ENCODE results near the gene NXPH2. TPM values are rescaled to one million over a fixed set of nuclear protein-coding genes. Genes with fewer than 3 reads are reported as not detected.
"Not testable (repeated sequence)": the region's sequence is repeated elsewhere in the genome, so short reads cannot be mapped to it uniquely, and the experiment has no call there.

The NXPH2 gene
- total RNA-seq, 1 experiment from 2014 or later: 0.94 TPM

DNA sequence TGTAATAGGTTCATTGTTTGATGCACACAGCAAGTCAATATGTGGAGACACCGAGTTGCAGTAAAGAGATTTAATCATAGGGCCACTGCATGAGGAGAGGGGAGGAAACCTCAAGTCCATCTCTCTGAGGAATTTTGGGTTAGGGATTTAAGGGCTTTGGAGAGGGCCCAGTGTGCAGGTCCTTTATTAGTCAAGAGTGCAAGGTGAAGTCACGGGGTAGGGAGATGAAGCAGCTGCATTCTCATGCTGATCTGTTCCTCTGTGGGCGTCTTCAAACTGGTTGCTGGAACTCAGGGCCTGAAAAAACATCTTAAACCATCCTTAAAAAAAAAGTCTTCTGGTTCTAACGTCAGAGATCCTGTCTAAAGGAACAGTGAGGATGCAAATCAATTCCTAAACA, 131.6 kb downstream of the NXPH2 start (continued):
- TF ChIP-seq RELA (CRISPR knock-in tag; IDR thresholded peaks at IDR 0.05; ENCODE audit: borderline replicate concordance): no peak

DNA sequence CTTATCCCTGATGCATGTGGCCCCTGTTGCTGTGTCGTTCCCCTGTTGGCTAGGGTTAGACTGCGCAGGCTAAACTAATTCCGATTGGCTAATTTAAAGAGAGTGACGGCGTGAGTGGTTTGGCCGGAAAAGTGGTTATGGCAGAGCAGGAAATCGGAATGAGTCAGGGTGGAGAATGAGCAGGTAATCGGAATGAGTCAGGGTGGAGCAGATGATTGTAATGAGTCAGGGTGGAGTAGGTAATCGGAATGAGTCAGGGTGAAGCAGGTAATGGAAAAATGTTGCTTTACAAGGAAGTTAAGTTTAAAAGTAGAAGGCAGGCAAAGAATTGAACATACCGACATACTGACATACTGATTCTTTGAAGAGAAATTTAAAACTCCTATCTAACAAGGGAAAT, 135.4 kb downstream of the NXPH2 start:
- H3K27ac Mint-ChIP-seq; POLR2A ChIA-PET; H3K9me3 Mint-ChIP-seq; CTCF ChIA-PET; H3K27me3 Mint-ChIP-seq (ENCODE audit: low read depth); H3K4me3 Mint-ChIP-seq; DNase-seq (ENCODE audit: low spot score); H3K36me3 Mint-ChIP-seq; ATAC-seq: not testable (repeated sequence)
- H3K4me1 Mint-ChIP-seq: peaks cover 17% of the 10 kb centered on the region

DNA sequence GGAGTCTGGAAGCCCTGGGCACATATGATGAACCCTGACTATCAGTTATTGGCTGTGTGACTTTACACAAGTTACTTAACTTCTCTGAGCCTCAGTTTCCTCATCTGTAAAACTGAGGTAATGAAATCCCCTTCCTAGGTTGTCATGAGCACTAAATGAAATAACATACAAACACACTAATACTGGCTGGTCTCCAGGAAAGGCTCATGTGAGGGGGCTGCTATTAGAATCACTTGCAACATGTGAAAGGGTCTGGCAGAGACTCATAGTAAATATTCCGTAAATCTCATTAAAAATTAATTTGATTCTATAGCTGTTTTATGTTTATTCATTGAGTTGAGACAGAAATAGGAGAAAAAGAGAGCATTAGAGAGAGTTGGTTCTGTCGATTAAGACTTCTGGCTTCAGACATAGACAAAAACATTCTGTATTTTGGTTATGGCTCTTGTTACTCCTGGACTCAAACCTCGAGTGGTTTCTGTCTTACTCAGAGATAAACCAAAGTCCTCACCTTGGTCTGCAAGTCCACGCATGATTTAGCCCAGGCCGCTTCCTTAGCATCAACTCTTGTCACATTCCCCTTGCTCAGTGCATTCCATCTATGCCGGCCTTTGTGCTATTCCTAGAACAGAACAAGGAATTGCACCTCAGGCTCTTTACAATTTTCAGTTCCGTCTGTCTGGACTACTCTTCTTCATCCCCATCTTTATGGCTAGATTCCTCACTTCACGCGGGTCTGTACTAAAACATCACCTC, 139.1 kb downstream of the NXPH2 start:
- Mint-ChIP-seq H3K4me1 (no peaks in the 10 kb centered on the region), H3K27ac (no peak overlapping the region), H3K9me3 (no peaks in the 10 kb centered on the region), H3K36me3 (no peaks in the 10 kb centered on the region), H3K4me3 (no peak overlapping the region), H3K27me3 (ENCODE audit: low read depth) (no peaks in the 10 kb centered on the region)
- TF ChIP-seq ZNF121 (CRISPR knock-in tag; IDR thresholded peaks at IDR 0.05) (no peak), OVOL2 (CRISPR knock-in tag; IDR thresholded peaks at IDR 0.05; ENCODE audit: borderline replicate concordance) (no peak), ZNF416 (CRISPR knock-in tag; IDR thresholded peaks at IDR 0.05) (no peak), PRRX2 (CRISPR knock-in tag; IDR thresholded peaks at IDR 0.05) (no peak), CREB1 (CRISPR knock-in tag; IDR thresholded peaks at IDR 0.05) (no peak), ZNF317 (CRISPR knock-in tag; IDR thresholded peaks at IDR 0.05; ENCODE audit: borderline replicate concordance, low read depth) (no peak), ELF4 (CRISPR knock-in tag; IDR thresholded peaks at IDR 0.05; ENCODE audit: low read depth) (no peak), GTF2I (CRISPR knock-in tag; conservative IDR thresholded peaks at IDR 0.05) (no peak)
- TF ChIP-seq, protein P1, sequence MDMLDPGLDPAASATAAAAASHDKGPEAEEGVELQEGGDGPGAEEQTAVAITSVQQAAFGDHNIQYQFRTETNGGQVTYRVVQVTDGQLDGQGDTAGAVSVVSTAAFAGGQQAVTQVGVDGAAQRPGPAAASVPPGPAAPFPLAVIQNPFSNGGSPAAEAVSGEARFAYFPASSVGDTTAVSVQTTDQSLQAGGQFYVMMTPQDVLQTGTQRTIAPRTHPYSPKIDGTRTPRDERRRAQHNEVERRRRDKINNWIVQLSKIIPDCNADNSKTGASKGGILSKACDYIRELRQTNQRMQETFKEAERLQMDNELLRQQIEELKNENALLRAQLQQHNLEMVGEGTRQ (CRISPR knock-in tag; IDR thresholded peaks at IDR 0.05): no peak
- TF ChIP-seq, protein P2, sequence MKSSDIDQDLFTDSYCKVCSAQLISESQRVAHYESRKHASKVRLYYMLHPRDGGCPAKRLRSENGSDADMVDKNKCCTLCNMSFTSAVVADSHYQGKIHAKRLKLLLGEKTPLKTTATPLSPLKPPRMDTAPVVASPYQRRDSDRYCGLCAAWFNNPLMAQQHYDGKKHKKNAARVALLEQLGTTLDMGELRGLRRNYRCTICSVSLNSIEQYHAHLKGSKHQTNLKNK (CRISPR knock-in tag; IDR thresholded peaks at IDR 0.05): no peak
- TF ChIP-seq, protein P3, sequence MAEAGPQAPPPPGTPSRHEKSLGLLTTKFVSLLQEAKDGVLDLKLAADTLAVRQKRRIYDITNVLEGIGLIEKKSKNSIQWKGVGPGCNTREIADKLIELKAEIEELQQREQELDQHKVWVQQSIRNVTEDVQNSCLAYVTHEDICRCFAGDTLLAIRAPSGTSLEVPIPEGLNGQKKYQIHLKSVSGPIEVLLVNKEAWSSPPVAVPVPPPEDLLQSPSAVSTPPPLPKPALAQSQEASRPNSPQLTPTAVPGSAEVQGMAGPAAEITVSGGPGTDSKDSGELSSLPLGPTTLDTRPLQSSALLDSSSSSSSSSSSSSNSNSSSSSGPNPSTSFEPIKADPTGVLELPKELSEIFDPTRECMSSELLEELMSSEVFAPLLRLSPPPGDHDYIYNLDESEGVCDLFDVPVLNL (CRISPR knock-in tag; IDR thresholded peaks at IDR 0.05; ENCODE audit: borderline replicate concordance, low read depth): no peak
- TF ChIP-seq, protein P4, sequence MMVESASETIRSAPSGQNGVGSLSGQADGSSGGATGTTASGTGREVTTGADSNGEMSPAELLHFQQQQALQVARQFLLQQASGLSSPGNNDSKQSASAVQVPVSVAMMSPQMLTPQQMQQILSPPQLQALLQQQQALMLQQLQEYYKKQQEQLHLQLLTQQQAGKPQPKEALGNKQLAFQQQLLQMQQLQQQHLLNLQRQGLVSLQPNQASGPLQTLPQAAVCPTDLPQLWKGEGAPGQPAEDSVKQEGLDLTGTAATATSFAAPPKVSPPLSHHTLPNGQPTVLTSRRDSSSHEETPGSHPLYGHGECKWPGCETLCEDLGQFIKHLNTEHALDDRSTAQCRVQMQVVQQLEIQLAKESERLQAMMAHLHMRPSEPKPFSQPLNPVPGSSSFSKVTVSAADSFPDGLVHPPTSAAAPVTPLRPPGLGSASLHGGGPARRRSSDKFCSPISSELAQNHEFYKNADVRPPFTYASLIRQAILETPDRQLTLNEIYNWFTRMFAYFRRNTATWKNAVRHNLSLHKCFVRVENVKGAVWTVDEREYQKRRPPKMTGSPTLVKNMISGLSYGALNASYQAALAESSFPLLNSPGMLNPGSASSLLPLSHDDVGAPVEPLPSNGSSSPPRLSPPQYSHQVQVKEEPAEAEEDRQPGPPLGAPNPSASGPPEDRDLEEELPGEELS (CRISPR knock-in tag; IDR thresholded peaks at IDR 0.05): no peak
- ChIA-PET CTCF (no interaction called here), POLR2A (no interaction called here)
- DNase-seq (ENCODE audit: low spot score) (no peak), ATAC-seq (no peak)

DNA sequence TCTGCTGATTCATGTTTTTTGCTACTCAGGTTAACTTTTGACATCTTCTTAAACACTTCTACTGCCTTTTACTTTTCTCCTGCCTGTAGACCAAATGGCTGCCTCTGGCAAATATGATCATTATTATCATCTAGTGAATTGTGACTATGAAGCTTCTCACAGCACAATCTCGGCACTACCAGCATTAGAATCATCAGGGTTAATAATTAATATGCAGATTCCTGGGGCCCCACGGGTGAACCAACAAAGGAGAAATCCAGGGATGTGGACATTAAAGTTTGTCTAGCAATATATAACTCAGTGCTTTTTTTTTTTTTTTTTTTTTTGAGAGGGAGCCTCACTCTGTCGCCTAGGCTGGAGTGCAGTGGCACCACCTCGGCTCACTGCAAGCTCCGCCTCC, 142.5 kb downstream of the NXPH2 start:
- peaks cover 4% of the 10 kb centered on the region for H3K36me3 Mint-ChIP-seq
- ChIA-PET POLR2A (no interaction called here), CTCF (no interaction called here)
- H3K27me3 Mint-ChIP-seq (ENCODE audit: low read depth): no peaks in the 10 kb centered on the region
- no peak overlapping the region for H3K27ac Mint-ChIP-seq
- peaks cover 17% of the 10 kb centered on the region for H3K9me3 Mint-ChIP-seq
- DNase-seq (ENCODE audit: low spot score) (no peak), ATAC-seq (no peak)
- H3K4me1 Mint-ChIP-seq: no peaks in the 10 kb centered on the region
- no peak overlapping the region for H3K4me3 Mint-ChIP-seq
- TF ChIP-seq FOXP1 (CRISPR knock-in tag; IDR thresholded peaks at IDR 0.05; ENCODE audit: borderline replicate concordance) (no peak), TEAD4 (CRISPR knock-in tag; IDR thresholded peaks at IDR 0.05) (no peak), ZNF317 (CRISPR knock-in tag; IDR thresholded peaks at IDR 0.05; ENCODE audit: borderline replicate concordance, low read depth) (no peak), TP53 (CRISPR knock-in tag; IDR thresholded peaks at IDR 0.05) (no peak)
- TF ChIP-seq, protein P5, sequence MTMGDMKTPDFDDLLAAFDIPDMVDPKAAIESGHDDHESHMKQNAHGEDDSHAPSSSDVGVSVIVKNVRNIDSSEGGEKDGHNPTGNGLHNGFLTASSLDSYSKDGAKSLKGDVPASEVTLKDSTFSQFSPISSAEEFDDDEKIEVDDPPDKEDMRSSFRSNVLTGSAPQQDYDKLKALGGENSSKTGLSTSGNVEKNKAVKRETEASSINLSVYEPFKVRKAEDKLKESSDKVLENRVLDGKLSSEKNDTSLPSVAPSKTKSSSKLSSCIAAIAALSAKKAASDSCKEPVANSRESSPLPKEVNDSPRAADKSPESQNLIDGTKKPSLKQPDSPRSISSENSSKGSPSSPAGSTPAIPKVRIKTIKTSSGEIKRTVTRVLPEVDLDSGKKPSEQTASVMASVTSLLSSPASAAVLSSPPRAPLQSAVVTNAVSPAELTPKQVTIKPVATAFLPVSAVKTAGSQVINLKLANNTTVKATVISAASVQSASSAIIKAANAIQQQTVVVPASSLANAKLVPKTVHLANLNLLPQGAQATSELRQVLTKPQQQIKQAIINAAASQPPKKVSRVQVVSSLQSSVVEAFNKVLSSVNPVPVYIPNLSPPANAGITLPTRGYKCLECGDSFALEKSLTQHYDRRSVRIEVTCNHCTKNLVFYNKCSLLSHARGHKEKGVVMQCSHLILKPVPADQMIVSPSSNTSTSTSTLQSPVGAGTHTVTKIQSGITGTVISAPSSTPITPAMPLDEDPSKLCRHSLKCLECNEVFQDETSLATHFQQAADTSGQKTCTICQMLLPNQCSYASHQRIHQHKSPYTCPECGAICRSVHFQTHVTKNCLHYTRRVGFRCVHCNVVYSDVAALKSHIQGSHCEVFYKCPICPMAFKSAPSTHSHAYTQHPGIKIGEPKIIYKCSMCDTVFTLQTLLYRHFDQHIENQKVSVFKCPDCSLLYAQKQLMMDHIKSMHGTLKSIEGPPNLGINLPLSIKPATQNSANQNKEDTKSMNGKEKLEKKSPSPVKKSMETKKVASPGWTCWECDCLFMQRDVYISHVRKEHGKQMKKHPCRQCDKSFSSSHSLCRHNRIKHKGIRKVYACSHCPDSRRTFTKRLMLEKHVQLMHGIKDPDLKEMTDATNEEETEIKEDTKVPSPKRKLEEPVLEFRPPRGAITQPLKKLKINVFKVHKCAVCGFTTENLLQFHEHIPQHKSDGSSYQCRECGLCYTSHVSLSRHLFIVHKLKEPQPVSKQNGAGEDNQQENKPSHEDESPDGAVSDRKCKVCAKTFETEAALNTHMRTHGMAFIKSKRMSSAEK (CRISPR knock-in tag; IDR thresholded peaks at IDR 0.05; ENCODE audit: borderline replicate concordance): no peak
- TF ChIP-seq, protein P6, sequence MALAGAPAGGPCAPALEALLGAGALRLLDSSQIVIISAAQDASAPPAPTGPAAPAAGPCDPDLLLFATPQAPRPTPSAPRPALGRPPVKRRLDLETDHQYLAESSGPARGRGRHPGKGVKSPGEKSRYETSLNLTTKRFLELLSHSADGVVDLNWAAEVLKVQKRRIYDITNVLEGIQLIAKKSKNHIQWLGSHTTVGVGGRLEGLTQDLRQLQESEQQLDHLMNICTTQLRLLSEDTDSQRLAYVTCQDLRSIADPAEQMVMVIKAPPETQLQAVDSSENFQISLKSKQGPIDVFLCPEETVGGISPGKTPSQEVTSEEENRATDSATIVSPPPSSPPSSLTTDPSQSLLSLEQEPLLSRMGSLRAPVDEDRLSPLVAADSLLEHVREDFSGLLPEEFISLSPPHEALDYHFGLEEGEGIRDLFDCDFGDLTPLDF (CRISPR knock-in tag; IDR thresholded peaks at IDR 0.05): no peak

All from WTC11 (cell line).